Glomerular visceral epithelial cell (primary cell): Measurements from ENCODE around the gene ACBD5.
"Not testable (repeated sequence)": the region's sequence is repeated elsewhere in the genome, so short reads cannot be mapped to it uniquely, and the experiment has no call there.

ENCODE experiments used
- DNase-seq: peaks from one replicate; pipeline ENCODE4 v3.0.0-alpha.2; 2016; ENCODE audit errors: extremely low spot score

Gene ACBD5, protein sequence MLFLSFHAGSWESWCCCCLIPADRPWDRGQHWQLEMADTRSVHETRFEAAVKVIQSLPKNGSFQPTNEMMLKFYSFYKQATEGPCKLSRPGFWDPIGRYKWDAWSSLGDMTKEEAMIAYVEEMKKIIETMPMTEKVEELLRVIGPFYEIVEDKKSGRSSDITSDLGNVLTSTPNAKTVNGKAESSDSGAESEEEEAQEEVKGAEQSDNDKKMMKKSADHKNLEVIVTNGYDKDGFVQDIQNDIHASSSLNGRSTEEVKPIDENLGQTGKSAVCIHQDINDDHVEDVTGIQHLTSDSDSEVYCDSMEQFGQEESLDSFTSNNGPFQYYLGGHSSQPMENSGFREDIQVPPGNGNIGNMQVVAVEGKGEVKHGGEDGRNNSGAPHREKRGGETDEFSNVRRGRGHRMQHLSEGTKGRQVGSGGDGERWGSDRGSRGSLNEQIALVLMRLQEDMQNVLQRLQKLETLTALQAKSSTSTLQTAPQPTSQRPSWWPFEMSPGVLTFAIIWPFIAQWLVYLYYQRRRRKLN

DNA sequence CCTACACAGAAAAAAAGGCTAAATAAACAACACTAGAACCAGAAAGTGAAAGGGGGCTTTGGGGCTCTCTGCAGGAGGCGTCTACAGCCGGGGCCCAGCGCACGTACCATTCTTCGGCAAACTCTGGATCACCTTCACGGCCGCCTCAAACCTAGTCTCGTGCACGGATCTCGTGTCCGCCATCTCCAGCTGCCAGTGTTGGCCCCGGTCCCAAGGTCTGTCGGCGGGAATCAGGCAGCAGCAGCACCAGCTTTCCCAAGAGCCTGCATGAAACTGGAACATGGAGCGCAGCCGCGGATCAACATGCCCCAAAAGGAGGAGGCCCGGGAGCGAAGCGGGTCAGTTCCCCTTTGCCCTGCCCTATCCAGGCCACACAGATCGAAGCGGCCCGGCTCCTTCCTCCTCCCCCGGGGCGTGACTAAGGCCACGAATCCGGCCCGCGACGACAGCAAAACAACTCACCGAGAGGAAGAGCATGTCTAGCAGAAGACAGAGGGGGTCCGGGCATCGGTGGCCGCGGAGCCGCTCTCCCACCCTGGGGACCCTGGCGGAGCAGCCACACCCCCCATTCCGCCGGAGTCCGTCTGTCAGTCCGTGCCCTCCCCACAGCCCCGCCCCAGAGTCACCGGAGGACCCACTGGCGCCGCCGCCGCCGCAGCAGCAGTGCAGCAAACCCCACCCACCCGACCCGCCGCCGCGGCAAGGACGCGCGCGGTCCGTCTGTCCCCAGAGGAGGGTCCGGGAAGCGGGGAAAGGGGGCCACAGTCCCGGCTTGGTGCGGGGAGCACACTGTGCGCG is at the start of gene ACBD5:
Gene ACBD5, minus strand, starts transcription at position 586 of the 798 bp plus-strand sequence. Its CDS starts 109 bp downstream, at position 477.
- peak; percentile 91 for DNase-seq

DNA sequence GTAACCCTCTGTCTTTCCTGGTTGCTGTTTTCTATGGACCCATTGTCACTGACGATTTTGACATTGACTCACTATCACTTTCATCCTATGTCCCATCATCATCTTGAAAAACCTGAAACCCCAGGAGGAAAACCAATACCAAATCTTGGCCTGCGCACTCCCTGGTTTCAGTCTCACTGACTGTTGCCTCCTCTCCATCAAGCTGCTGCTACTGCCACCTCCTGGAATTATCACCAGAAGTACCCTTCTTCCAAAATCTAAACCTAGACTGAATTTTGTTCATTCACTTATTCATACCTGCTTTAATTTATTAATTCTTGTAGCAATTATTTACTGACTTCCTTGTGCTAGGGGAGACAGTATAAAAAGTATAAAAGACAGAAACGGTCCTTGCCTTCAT is 44.5 kb upstream of the ACBD5 start:
- DNase-seq = no peak

DNA sequence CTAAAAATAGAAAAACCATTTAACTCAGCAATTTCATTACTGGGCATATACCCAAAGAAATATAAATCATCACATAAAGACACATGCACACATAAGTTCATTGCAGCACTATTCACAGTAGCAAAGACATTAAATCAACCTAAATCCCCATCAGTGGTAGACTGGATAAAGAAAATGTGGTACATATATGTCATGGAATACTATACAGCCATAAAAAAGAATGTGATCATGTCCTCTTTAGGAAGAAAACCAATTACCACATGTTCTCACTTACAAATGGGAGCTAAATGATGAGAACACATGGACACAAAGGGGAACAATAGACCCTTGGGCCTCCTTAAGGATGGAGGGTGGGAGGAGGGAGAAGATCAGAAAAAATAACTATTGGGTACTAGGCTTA is 36.0 kb upstream of the ACBD5 start:
- no peak for DNase-seq

DNA sequence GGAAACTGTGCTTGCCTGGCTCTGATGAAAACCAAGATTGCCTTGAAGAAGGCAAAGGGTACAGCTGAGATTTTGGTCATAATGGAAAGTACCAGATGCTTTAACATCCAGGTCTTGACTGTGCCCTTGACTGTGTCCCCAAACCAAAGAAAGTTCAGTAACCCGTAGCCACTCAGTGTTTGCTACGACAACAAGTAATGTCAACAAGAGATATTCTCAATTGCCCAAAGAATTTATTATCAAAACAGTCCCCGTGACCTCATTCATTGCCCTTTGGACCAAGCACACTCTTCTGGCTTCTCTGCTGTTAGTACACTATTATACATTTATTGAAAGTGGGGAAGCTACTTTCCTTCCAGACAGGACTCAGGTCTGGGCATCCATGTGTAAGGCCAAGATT is 25.4 kb upstream of the ACBD5 start:
- not testable (repeated sequence) for DNase-seq

DNA sequence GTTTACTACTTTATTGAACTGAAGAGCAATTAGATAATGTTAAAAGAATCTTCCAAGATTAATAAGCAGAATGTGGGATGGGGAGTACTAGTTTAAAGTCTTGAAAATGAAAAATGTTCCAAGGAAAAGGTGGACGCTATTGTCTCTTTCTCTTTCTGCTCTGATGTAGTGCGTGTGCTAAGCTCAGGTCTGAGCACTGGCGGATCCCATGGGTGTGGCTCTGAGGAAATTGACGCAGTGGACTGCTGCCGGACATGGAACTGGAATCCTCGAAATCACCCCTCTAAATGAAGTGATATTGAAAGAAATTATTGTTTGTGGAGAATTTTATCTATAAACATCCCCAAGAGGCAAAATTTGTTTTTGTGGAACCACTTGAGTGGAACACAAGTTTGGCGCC is 22.2 kb upstream of the ACBD5 start:
- not testable (repeated sequence) for DNase-seq

DNA sequence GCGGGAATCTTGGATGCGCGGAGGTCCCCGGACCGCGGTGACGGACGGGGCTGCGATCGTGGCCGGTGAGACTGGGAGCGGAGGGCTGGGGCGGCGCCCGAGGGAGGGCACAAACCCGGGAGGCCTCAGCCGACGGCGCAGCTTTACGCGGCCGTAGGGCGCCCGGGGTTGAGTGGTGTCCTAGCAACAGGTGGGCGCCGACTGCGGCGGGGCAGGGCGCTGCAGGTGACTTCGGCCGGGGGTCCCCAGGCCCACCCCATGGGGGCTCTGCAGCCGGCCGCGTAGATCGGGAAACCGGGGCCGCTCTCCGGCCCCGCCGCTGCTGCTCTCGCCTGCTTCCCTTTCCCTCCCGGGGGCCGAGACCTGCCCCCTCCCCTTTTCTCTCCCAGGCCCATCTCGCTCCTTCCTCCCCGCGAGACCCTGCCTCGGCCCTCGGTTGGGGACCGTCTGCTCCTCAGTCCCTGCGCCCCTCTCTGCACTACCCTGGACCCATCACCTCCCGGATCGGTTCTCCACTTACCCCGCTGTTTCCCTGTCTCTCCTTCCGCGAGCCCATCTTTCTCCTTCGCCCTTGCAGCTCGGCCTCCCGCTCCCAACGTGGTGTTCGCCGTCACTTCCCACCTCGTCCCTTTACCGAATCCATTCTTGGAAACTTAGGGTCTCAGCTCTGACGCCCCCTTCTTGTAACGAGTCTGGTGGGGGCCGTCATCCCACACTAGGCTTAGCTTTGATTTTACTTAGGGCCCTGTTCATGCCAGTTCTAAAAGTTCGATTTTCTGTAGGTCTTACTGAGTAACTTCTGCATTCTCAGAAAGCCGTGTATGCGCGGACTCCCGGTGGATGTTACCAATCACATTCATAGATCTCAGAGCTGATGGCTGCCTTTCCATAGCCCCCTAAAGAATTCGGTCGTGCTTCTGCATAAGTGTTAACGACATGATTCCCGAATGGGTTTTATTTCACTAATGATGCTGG is 18.5 kb upstream of the ACBD5 start:
- no peak for DNase-seq

DNA sequence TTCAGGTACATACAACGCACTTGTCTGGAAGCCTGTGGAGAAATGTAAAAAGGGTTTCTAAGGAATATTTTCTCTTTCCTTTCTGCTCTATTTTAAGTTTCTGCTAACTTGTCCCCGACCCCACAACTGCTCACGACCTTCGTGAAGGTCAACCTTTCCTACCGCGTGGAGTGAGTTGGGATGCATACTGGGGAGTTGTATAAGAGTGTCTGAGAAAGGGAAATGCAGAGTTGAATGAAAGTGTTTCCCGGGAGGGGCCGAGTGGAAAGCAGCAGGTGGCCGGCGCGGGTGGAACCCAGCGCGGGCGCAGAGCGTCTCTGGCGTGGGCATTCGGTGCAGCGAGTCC is 17.9 kb upstream of the ACBD5 start:
- no peak for DNase-seq

DNA sequence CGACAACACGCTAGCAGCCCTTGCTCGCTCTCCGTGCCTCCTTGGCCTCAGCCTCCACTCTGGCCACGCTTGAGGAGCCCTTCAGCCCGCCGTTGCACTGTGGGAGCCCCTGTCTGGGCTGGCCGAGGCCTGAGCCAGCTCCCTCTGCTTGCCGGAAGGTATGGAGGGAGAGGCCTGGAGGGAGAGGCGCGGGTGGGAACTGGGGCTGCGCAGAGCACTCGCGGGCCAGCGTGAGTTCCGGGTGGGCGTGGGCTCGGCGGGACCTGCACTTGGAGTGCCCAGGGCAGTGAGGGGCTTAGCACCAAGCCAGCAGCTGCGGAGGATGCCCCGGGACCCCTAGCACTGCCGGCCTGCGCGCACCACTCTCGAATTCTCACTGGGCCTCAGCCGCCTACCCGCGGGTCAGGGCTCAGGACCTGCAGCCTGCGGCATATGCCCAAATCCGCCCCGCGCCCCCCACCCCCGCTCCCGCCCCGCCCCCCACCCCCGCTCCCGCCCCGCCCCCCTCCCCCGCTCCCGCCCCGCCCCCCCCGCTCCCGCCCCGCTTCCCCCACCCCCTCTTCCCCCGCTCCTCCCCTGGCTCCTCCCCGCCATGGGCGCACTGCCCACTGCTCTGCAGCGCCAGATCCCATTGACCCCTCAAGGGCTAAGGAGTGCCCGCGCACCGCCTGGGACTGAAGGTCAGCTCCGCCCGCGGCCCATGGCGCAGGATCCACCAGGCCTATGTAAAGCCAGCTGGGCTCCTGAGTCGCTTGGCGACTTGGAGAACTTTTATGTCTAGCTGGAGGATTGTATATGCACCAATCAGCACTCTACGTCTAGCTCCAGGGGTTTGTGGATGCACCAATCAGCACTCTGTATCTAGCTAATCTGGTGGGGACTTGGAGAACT is 15.9 kb upstream of the ACBD5 start:
- no peak for DNase-seq

DNA sequence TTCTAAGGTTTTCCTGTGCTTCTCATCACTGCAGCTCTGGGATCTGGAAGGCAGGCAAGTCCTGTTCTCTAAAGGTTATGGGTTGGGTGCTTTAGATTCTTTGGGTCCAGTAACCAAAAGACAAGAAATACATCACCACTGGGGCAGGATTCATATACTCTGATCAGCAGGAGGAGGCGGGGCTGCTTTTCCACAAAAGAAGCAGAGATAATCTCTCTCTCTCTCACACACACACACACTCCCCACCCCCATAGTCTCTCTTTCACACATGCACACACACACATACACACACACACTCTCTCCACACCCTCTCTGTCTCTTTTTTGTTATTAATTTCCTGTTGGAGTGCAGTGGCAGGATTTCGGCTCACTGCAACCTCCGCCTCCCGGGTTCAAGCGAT is 13.0 kb upstream of the ACBD5 start:
- no peak for DNase-seq

DNA sequence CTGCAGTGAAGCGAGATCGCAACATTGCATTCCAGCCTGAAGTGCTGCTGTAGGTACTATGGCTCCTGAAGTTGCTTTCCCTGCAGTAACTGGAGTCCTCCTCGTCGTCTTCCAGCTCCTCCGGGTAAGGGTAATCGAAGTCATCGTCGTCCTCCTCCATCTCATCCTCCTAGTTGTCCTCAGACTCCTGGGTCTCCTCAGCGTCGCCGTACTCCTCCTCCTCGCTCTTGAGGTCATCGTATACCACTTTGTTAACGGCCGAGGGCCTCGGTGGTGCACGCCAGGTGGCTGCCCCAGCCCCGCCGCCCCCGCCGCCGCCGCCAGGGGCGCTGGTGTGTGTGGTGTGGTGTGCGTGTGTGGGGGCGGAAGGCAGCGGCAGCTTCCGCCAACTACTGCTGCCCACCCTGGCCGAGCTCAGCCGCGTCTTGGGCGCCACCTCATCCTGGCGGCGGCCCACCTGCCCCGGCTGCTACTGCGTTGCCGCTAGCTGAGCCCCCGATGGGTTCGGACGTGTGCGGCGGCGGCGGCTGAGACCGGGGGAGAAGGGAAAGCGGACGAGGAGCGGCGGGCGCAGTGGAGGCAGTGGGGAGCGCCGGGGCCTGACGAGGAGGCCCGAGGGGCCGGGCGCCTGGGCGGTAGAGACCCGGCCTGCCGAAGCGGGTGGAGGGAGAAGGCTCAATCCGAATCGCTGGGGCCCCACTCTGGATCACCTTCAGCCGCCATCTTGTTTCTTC is 11.8 kb upstream of the ACBD5 start:
- DNase-seq = peak; percentile 46

DNA sequence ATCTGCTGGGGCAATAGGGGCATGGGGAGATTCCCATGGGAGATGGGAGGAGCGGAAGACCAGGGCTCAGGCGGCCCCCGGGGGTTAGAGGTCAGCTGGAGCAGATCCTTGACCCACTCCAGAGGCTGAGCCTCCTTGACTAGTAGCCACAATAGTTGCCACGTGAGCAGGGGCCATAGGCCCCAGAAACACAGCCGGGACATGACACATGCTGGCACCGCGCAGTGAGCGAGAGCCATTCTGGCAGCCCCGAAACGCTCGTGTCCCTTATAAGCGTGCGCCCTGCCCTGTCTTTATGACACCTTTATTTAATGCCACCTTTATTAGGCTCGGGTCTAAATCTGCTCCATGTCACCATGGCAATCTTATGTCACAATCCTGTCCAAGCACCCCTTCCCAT is 11.0 kb upstream of the ACBD5 start:
- no peak for DNase-seq

DNA sequence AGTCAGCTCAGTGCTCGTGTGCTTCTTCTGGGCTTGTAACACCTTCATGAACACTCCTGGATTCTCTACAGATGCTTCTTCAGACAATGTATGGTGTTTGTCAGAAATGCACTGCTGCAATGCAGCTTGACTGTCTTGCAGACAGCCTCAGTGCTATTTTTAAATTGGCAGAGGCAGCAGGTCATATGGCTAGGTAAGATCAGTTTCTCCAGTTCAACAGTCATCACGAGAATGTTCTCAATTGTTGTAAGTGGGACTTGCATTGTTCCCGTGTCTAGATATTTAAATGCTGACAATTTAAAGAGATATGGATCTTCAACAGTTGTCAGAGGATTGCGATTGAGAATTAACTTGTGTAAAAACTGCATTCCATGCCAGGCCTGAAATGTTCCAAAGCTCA is 7.6 kb upstream of the ACBD5 start:
- no peak for DNase-seq

DNA sequence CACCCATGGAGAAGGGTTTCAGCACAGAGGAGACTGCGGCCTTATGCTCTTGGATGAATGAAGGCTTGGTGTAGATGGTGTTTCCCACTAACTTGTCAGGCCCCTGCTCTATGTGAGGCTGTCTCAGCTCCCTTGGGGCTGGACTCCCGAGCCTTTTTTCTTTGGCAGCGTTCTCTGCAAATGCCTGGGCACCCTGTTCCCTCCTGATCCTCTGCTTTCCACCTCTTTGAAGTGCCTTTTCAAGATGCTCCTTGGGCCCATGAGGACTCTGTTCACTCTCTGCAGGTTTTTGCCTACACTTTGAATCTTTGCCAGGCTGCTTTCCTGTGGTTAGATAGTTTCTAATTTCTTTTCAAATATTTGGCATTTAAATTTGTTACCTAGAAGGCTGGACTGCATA is 6.8 kb upstream of the ACBD5 start:
- no peak for DNase-seq

DNA sequence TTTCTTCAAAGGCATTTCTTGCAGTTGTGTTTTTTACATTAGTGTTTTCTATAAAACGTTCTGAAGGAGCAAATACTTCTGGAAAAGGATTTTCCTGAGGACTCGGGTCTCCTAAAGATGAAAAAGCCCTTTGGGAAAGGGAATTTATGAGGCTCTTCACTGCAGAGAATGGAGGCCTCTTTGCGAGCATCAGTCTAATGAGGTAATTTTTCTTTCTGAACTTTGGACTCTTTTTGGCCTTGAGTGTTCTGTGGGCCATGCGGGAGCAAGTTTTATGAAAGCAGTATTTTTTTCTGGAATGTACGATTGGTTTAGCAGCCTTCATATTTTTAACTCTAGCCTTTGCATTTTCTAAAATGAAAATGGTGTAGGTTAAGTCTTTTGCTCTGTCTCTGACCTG is 6.4 kb upstream of the ACBD5 start:
- no peak for DNase-seq

DNA sequence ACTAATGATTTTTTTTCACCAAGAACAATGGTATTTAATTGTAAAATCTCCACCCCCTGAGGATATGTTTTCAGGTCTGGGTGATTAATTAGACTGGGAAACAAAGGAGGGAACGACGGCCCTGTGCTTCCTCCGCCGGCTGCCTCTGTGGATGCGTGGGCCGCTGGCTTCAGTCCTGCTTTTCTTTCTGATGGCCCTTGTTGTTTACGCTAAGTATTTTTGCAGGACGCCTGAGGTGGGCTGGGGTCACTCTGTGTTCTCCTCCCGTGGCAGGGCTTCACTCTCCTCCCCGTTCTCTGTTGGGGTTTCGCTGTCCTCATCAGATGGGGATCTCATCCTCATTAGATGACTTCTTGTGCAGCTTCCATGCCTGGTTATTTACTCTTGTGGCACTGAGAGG is 5.2 kb upstream of the ACBD5 start:
- DNase-seq = no peak

DNA sequence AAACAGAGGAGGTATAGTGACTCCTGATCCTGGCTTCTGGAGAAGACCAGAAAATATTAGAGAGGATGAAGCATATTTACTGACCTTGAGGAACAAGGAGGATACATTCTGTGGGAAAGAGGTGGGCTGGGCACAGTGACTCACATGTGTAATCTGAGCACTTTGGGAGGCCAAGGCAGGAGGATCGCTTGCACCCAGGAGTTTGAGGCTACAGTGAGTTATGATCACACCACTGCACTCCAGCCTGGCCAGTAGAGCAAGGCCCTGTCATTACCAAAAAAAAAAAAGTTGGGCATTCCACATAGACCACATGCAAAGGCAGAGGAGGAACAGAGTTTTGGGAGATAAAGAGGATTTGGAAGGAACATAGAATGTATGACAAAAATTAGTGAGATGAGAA is 4.4 kb upstream of the ACBD5 start:
- DNase-seq = no peak

DNA sequence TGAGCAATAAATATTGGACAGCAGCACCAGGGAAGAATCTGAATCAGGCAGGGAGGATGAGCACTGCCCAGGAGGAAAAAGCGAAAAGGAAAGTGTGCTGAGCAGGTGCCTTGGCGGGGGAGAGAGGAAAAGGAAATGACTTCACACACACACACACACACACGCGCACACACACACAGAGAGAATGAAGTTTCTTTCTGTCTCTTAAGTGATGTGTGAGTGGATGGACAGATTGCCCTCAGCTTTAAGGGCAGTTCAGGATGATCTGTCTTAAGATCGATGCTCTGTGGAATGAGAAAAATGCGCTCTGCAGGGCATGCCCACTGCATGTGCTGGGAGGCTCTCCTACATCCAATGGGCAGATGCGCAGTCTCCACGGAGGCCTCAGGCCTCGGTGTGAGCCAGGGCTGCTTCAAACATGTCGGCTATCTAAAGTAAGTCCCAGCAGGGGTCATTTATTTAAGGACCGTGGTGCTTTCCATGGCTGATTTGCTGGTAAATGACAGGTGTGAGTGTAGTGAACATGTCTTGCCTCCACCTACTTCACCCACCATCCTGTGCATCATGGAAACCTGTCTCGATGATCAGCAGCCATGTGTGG is 2.5 kb upstream of the ACBD5 start:
- peak; percentile 82 for DNase-seq

DNA sequence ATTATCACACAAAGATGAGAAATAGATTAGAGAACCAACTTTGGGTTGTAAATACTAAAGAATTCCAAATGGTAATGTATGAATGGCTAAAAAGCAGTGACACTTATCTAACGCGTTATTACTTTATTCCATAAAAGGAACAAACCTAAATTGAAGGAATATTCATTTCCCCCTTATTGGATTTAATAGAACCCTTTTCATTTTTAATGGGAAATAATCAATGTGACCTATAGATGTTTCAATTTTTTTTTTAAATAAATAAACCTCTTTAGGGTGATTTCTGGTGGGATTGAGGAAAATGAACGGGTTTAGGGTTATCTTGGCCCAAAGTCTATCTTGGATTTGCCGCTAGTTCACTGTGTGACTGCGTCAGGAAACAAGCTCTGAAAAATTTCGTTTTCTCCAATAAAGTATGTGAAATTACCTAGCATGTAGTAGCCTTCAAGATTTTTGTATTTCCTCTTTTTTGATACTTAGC is 1.9 kb upstream of the ACBD5 start:
- DNase-seq = no peak

DNA sequence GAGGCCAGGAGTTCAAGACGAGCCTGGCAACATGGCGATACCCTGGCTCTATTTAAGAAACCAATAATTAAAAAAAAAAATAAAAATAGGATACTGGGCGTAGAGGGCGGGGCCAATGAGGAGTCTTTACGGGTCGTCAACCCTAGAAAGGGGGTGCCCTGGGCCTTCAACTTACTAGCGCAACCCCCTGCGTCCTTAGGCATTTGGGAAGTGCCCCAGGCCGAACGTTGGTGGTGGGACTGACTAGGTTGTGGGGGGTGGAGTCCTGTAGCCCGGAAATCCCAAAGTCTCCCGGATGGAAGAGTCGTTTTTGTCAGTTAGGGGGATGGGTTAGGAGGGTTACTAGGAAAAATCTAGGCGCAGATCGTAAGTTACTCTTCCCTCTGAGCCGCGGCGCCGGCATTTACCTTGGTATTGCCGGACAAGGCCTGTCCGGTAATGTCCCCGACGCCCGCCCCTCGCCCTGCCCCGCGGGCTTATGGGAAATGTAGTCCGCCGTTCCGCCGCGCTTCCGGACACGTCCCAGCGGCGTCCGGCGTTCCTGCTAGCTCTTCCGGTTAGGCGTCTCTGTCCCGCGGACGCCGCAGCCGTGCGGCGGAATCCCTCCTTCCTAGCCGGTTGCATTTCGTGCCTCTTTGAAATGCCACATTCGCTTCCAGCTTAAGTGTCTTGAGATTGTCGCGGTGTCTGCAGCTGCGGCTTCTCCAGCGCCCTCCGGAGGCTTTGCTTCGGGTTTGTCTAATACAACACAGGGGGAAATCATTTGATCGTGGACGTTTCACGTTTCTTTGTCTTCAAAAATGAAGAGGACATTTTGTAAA is 1.3 kb upstream of the ACBD5 start:
- DNase-seq = peak; percentile 96
